GM10266 (cell line): ENCODE measurements around the gene EHF.

Source experiments
- DNase-seq: peaks from one replicate; pipeline ENCODE4 v3.0.0; 2012; ENCODE audit errors: extremely low spot score
- TF ChIP-seq, protein P1 (sequence below): IDR thresholded peaks from 2 replicates; pipeline ENCODE4 v1.5.1; 2012; ENCODE audit warnings: mild to moderate bottlenecking, low read depth; ENCODE audit not compliant: control insufficient read depth, insufficient read depth; ENCODE audit errors: missing control alignments

EHF gene

DNA sequence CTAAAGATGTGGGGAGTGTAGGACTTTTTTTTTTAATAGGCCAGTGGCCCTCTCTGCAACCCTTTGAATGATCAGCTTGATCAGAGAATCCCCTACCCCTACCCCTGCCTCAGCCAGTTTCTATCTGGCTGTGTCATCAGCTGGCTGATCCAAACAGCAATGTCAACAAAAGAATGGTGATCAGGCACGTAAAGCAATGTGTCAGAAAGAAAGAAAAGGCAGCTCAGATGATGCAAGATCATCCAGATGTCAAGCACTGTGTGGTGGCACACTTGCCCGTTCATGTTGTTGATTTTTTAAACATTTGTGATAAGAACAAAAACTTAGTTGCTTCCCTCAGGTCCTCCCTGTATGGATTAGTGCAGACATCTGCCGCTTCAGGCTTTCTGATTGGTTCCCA, 26.3 kb upstream of the EHF start:
- TF ChIP-seq, protein P1, sequence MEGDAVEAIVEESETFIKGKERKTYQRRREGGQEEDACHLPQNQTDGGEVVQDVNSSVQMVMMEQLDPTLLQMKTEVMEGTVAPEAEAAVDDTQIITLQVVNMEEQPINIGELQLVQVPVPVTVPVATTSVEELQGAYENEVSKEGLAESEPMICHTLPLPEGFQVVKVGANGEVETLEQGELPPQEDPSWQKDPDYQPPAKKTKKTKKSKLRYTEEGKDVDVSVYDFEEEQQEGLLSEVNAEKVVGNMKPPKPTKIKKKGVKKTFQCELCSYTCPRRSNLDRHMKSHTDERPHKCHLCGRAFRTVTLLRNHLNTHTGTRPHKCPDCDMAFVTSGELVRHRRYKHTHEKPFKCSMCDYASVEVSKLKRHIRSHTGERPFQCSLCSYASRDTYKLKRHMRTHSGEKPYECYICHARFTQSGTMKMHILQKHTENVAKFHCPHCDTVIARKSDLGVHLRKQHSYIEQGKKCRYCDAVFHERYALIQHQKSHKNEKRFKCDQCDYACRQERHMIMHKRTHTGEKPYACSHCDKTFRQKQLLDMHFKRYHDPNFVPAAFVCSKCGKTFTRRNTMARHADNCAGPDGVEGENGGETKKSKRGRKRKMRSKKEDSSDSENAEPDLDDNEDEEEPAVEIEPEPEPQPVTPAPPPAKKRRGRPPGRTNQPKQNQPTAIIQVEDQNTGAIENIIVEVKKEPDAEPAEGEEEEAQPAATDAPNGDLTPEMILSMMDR = no peak
- no peak for DNase-seq

DNA sequence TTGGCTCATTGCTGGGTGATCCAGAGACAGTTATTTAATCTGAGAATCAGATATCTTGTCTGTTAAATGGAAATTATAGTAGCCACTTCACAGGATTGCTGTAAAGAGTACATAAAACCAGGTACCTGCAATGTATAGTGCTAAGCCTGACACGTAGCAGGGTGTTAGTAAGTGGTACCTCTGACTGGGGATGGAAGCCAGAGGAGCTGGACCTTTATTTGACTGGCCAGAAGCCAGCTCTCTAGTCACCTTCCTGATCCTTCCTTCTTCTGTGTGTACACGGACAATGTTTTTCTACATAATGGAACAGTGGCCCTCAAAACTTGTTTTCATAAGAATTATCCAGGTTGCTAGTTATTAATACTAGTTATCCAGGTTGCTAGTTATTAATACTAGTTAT, 25.5 kb upstream of the EHF start:
- no peak for DNase-seq
- TF ChIP-seq, protein P1 = no peak

DNA sequence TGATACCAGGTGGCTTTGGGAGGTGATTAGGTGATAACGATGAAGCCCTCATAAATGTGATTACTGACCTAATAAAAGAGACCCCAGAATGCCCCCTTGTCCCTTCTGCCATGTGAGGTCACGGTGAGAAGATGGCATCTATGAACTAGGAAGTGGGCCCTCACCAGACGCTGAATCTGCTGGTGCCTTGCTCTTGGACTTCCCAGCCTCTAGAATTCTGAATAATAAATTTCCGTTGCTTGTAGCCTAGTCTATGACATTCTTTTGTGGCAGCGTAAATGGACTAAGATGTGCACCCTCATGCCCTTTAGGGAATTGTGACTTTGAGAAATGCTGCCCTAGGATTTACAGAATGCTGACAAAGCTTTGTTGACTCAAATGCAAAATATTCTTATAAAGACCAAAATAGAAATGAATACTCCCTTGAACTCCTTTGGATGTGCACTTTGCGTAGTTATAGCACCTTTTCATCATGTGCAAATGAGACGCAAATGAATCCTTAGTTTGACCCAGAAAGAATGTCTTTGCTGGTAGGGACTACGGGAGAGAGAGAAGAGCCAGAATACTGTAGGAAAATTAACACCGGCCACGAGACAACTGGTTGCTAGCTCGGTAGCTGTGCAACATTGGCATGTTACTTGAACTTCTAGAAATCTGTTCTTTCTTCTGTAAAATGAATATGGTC, 24.8 kb upstream of the EHF start:
- DNase-seq = no peak
- TF ChIP-seq, protein P1 = no peak

DNA sequence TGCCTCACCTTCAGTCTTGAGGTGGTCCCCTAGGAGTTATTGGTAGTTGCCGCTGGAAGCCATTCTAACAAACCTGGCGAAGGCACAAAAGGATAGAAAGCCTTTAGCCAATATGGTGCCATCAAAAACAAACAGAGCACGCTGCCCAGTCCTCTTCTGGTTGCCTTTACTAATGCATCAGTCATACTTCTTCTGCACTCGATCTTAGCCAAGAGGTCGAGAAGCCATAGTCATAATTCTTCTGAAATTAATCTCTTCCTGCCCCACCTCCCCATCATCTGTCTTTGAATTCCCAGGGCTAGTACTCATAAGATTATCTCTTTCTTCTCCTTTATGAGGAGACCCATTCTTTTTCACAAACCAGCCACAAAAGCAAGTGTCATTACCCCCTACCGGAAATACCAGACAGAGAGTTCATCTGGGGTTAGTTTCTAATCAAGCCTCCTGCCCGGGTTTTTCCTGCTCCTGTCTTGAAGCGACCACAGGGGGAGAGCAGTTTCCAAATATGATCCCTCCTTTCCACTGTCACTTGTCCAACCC, 21.4 kb upstream of the EHF start:
- DNase-seq = no peak
- TF ChIP-seq, protein P1 = no peak

DNA sequence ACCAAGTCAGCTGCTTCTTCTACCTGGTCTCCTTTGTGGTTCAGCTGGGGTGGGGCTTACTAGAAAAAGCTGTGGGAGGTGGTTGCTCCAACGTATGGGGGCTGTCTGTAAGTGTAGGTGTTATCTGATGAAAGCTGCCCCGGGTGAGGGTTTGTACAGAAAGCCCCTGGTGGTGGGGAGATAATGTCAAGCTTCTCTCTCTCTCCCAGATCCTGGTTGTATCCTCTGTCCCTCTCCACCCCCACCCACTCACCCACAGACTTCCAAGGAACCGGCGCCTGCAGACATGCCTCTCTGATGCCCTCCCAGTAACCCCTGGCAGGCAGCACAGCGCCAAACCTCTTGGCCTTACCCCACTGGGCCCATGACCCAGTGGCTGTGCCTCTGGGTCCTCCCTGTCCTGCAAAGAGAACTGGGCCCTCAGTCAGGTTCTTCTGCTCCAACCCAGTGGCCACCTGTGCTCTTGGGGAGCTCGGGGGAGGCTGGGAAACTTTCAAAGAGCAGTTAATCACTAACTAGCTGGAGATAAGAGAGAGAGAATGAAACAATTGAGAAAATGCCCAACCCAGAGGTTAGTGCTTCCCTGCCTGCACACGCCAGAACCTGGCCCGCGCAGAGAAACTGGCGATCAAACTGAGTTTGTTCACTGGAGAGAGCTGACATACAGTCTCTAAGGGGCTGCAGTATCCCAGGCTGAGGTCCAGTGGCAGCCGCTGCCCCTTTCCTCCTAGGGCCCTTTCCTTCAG, 20.4 kb upstream of the EHF start:
- TF ChIP-seq, protein P1 = no peak
- DNase-seq = no peak

DNA sequence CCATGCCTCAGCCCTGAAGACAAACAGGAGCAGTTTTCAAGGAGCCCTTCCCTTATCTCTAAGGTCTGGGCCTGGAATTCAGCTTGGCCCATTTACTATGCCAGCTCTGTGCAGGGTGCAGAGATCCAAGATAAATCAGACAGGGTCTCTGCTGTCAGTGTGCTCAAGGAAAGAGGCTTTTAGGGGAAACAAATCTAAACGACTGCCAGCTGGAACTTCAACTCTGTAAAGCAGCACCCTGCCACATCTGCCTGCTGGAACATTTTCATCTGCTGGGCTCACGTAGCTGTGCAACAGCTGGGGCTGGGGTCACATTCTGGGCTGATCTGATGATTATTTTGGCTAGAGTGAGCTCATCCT, 19.8 kb upstream of the EHF start:
- no peak for DNase-seq
- TF ChIP-seq, protein P1 = no peak

DNA sequence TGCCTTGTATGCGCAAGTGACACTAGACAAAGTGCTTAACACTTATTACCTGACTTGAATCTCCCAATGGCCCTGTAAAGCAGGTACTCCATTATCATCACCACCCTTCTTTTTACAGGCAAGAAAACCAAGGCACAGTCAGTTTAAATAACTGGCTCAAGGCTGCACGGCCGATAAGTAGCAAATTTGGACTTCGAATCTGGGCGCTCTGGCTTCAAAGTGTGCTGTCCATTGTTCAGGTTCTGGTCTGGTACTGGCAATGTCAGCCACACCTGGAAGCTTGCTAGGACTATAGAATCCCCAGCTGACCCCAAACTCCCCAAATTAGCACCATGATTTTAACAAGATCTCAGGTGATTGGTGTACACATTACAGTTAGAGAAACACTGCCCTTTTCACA, 19.3 kb upstream of the EHF start:
- TF ChIP-seq, protein P1 = no peak

More for the DNA sequence above, 19.3 kb upstream of the EHF start:
- no peak for DNase-seq
